Esophagus muscularis mucosa (tissue), 4 donors: ENCODE data around the gene GPC1.

ENCODE experiments used
- CTCF ChIP-seq, 3 experiments: fragments of 200-600 bp in 2 of 3; fragments of 450-650 bp in 1 of 3; sonication (generic) in 2 of 3; IDR thresholded peaks; one replicate each; pipeline ENCODE4 v1.5.1; 2017 to 2019; ENCODE audit warnings: antibody characterized with exemption in 3 of 3, mild to moderate bottlenecking in 2 of 3, moderate library complexity in 1 of 3
- EP300 ChIP-seq: sonication (generic); formaldehyde crosslinking; IDR thresholded peaks from one replicate; pipeline ENCODE4 v1.6.1; 2017; ENCODE audit warnings: antibody characterized with exemption
- POLR2A ChIP-seq: fragments of 450-650 bp; IDR thresholded peaks from one replicate; pipeline ENCODE4 v1.6.1; 2017; ENCODE audit warnings: antibody characterized with exemption, moderate library complexity, mild to moderate bottlenecking, low read depth
- POLR2AphosphoS5 ChIP-seq, 2 donors: sonication (generic); formaldehyde crosslinking; IDR thresholded peaks; one replicate each; pipeline ENCODE4 v1.6.1; 2017; ENCODE audit warnings: antibody characterized with exemption in 2 of 2

- TF ChIP-seq POLR2A (no peak), CTCF (IDR thresholded peaks at IDR 0.05) (no peak), EP300 (no peak), POLR2AphosphoS5 (IDR thresholded peaks at IDR 0.05) (no peak)
These were observed 56.0 kb downstream of the GPC1 start for GRCh38 chr2:240491483-240491882.
